Raji (cell line): ENCODE measurements around the gene ATRIP.

Source experiments
- POLR2A ChIP-seq: IDR thresholded peaks from 2 replicates; pipeline ENCODE4 v1.6.1; 2011; ENCODE audit warnings: low read depth, low read length, control low read depth; ENCODE audit not compliant: insufficient read depth

ATRIP gene

DNA sequence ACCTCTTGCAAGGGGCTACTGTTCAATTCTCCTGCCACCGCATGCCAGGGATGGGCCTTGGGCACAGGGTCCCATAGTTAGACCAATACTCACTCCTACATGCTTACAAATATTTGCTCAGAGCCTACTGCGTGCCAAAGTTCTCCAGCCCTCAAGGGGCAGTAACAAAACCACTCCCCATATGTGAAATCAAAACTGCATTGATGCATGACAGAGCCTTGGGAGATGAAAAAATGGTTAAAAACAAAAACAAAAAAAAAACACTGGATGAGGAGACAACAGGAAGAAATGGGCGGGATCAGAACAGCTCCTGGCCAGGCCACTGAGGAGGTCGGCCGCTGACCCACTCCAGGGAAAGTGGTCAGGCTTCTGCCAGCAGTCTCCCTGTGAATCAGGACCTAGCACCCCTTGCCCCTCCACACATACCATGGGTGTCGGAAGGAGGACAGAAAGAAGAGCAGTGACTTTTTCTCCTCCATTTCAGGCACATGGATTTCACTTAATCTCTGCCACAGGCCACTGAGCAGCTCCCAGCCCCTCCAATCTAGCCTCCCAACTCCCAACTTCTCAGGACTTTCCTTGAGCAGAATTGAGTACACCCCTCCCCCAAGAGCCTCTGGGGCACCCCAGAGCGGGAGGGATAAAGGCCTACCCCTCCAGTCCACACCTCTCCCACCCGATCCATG is 19.4 kb upstream of the ATRIP start:
- TF ChIP-seq POLR2A: no peak

DNA sequence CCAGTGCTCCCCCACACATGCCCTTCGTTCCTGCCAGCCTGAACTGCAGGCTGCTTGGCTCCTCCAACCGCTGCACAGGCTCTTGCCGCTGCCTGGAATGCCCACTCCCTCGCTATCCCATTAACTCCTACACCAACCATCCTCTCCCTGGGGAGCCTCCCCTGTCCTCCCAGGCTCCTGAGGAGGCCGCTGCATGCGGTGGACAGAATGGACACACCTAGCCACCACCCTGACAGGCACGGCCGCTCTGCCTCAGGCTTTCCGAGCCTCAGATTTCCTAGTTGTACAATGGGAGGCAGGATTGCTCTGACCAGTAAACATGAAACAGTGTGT is 18.9 kb upstream of the ATRIP start:
- TF ChIP-seq POLR2A: no peak

DNA sequence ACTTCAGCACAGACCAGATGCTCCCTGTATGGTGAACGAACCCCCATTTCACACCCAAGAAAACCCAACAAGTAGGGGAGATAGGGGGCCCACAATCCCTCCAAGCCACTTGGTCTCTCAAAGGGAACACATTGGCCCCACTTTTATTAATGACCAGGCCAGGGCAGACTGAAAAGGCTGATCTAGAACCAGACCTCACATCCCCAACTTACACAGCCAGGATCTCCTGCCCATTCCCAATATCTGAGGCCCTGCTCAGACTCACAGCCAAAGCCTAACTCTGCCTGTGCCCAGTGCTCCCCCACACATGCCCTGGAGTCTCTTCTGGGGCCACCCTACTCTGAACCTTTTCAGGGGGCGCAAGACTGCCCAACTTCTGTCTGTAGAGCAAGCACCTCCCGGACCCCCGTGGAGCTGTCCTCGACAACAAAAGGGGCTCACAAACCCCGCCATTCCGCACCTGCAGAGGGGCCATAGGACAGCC is 18.4 kb upstream of the ATRIP start:
- no peak for TF ChIP-seq POLR2A

DNA sequence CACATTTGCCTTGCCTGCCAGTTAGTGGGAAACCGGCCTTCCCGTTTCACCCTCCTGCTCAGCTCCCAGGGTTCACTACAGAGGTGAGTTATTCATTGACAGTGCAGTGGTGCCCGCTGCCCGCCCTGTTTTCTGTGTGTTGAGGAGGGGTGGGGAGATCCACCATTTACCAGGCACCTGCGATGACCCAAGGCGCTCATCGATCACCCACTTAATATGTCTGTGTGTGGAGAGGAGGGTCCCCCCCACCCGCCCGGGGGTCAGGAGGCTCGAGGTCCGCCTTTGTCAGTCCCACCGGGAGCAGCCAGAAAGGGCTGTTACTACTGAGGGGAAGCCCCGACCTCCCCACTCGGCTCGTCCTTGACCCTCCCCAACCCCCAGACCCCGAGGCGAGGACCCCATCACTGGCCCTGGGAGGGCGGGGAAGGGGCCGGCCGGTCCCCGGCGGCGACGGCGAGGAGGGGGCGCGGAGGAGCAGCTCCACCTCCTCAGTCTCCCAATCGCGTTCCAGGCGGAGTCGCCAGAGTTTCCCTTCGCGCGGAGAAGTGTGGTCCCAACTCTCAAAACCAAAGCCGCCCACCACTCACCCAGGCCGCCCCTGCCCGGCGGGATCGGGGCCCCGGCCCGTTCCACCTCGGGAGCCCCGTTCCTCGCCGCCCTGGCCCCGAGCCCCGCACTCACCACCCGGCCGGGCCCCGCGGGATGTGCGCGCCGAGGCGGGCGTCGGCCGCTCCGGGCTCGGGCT is 17.8 kb upstream of the ATRIP start:
- TF ChIP-seq POLR2A: no peak

DNA sequence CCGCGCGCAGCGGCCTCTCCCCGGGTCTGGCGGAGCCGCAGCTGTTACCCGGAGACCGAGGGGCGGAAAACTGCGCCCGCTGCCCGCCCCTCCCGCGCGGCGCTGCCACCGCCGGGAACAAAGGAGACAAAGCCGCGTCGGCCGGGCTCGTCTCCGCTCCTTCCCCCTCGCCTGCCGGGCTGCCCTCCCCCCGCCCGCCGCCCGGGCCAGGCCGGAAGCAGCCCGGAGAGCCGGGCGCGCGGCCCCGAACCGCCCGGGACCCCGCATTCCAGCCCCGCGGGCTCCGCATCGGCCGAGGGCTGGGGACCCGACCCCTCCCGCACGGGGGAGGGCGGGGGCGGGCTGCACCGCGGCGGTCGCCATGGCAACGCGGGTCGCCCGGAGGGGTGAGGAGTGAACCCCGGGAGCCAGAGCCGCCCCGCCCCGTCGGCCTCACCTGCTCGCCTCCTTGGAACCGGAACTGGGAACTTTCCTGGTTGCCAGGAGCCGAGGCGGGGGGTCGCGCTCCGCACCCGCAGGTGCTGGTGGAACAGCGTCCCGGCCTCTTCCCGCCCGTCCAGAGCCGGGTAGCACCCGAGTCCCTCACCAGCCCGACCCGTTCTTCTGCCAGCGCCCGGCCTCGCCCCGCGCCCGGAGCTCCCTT is 17.1 kb upstream of the ATRIP start:
- TF ChIP-seq POLR2A: no peak

DNA sequence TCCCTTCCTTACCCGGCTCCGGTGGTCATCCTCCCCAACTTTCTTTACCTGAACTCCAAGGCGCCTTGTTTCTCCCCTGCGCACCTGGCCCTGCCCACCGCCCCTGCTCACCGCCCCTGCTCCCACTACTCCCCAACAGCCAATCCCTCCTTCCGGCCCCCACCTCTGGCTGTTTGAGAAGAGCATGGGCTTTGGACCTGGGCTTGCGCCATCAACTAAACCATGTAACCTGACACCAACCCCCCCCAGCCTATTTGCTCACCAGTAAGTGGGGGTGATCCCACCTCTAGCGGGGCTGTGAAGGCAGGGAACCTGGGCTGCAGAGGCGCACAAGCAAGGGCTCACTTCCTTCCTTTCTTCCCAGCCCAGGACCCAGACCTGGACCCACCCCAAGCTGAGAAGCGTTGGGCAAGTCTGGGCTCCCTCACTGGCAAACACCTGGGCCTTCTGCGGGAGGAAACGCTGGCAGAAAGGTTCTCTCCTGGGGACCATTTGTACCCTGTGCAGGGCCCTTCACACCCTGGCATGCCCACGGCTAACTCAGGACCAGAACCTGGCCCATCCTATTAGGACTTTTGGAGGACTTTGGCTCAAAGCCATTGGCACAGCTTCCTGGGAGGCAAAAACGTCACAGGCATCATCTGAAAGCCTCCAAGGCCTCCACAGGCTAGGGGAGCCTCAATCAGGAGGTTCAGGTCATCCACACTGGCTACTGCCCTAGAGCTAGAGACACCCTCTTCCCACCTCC is 16.4 kb upstream of the ATRIP start, which contains the start of gene PLXNB1:
TSS of gene PLXNB1 (minus strand) at position 127 of the 748 bp plus-strand sequence. CDS start 5,475 bp downstream, outside the sequence.
- no peak for TF ChIP-seq POLR2A

DNA sequence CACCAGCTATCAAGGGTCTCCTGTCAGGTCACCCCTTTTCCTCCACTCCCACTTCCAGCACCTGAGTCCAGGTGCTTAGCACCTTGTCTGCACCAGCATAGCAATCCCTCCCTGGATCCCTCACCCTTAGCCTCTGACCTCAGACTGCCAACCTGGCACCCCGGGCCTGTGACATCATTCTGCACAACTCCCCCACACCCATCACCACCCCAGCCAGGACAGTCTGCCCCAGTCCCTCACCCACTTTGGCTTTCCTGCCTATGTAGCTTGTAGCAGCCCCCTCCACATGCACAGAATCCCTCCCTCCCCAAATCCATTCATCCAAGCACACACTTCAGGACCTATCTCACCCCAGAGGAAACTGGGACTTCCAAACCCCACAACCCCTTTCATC is 15.8 kb upstream of the ATRIP start:
- no peak for TF ChIP-seq POLR2A

DNA sequence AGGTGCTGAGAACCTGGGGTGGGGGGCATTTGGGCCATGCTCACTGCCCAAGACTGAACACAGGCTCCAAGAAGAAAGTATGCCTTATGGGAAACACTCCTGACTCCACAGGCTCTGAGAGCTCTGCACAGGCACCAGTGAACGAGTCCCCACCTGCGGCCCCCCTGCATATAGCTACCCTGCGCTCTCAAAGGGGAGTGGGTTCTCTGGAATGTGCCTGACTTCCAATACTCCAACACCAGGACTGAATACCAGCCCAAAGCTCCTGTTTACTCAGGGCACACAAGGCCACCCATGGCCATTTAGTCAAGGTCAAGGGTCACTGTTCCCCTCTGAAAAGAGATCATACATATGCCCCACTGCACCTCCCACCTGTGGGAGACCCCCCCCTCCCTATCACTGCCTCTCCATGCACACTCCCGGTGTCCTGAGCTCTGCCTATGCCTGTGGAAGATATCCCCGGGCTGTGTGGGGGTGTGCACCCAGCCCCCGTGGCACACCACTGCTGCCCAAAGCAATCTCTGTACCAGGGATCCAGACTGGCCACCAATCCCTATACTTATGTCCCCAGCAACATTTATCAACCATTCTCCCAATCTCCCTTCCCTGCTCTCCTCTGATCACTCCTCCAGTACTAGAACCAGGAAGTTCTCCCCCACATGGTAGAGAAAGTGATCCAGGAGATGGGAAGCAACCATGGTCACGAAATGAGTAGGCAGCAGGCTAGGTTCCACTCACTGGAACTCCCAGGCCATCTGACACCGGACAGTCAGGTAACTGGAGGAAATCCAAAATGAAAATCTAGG is 15.1 kb upstream of the ATRIP start:
- no peak for TF ChIP-seq POLR2A

DNA sequence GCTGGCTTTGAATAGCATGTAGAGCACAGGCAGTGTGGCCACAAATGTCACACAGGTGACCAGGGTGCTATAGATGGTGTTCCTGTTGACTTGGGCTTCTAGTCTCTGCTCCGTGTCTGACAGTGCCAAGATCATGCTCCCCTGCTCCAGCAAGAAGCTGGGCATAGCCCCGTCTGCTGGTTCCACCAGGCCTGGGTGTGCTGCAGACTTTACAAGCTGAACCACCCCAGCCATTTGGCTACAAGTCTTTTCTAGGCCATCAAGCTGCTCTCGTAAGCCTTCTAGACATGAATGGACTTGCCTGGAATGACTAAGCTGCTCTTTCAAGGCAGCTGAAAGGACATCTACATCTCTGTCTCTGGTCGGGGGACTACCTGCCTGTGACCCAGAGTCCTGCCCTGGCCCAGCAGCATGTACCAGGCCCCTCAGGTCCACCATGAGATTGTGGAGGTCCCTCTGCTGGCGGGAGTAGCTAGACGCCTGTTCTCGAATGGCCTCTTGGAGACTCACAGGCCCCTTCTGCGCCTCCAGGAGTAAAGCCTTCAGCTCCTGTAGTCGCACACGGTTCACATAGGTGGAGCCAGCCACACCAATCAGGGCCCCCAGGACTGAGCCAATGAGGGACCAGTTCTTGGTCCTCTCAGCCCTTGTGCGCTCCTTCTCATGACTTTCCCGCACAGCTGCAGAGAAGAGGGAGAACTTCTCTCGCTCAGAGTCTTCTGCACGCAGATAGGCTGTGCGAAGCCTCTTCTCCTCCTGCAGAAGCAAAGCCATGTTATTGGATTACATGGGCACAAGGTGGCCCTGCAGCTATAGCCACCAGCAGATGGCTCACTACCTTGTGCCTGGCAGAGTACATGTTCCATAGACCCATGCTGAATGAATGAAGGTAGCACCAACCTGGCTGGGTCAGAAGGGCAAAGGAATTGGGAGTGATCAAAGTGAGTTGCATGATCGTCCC is 13.8 kb upstream of the ATRIP start:
- TF ChIP-seq POLR2A: no peak

DNA sequence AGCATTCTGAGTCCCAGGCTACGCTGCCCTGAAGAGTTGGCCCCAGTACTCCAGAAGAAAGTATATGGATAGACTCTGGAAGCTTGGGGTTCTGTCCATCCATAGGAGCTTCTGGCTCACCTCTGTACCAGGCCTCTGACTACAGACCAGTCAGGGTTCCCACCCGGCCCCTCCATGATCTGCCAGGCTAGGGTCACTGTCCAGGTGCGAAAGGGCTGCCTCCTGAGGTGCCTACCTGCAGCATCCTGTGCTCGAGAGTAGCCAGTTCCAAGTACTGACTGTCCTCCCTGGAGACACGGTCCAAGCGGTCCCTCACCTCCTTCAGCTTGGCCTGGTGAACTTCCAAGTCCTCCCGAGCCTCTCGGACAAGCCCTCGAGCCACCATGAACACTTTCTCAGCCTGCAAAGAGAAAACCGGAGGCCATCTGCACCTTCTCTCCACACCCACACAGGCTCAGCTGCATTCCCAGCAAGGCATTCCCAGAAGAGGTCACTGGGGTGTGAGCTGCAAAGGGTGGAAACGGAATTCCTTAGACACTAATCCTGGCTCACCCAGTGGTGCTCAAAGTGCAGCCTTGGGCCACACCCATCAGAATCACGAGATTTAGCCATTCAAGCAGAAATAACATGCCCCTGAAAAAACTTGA is 12.9 kb upstream of the ATRIP start:
- TF ChIP-seq POLR2A: no peak

DNA sequence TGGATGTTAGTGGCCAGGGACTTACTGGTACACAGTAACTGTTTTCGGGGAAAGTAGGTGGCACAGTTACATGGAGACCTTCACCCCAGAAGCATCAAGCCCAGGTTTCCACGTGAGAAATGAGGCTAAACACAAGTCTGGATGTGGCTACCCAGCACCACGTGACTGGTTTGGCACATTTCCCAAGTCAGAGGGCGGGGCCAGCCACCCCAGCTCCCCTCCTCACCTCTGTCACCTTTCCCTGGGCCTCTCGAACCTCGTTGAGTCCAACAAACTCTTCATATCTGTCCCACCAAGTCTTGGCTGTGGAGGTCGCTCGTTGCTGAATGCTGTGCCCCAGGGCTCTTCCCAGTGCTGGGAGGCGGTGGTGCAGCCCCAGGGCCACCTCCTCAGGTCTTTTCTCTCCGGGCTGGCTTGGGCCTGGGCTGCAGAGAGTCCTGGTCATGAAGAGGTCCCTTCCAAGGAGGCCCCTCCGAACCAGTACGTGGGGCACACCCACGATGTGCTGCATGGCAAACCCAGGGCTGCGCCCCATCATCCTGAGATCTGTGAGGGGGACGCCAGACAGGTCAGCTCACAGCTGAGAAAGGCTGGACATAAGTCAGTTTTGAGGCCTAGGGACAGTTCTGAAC is 11.8 kb upstream of the ATRIP start:
- TF ChIP-seq POLR2A: no peak

DNA sequence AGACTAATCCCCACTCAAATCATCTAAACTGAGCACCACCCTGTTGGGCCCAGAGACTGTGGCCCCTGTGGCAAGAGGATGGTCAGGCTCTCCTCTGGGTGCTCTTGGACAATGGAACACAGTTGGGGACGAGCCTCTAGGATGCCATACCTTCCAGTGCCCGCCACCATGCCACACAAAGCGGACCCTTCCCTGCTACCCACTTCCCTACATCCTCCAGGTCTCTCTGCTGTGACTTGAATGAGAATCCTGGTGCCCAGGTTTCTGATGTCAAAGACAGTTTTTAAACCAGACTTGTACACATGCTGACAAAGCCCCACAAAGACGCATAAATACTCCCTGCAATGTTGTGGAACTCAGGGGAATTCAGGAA is 11.3 kb upstream of the ATRIP start:
- no peak for TF ChIP-seq POLR2A
